ENCODE measurements around the gene ST6GALNAC3.

ST6GALNAC3 gene

GRCh38 chr1:76591461-76591860 is 516.9 kb downstream of the ST6GALNAC3 start:
- in situ Hi-C loops (cut with MboI; ENCODE audit: low sequenced_read_pairs, unreplicated experiment): no loop called here
- TF ChIP-seq CTCF (IDR thresholded peaks at IDR 0.05; ENCODE audit: borderline replicate concordance, control extremely low read depth, extremely low read depth, insufficient read depth, missing control alignments): no peak
- DNase-seq (ENCODE audit: low spot score): no peak

DNA sequence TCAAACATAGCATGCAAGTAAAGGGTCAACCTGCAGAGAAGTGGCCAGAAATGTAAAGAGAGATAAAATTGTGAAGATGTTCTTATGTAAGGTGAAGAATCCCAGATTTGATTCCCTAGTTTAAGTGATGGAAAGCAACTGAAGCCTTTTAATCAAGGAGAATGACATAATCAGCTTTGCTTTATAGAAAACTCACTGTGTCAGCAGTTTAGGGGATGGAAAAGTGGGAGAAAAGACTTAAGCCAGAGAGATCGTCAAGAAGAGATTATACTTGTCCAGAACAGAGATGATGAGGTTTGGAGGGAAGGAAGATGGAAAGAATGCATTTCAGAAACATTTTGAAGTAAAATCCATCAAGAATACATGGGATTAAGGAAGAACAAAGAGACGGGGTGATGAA is 517.4 kb downstream of the ST6GALNAC3 start:
- DNase-seq (ENCODE audit: low spot score): no peak
- in situ Hi-C loops (cut with MboI; ENCODE audit: low sequenced_read_pairs, unreplicated experiment): no loop called here
- TF ChIP-seq CTCF (IDR thresholded peaks at IDR 0.05; ENCODE audit: borderline replicate concordance, control extremely low read depth, extremely low read depth, insufficient read depth, missing control alignments): no peak

GRCh38 chr1:76593141-76593540 is 518.6 kb downstream of the ST6GALNAC3 start:
- TF ChIP-seq CTCF (IDR thresholded peaks at IDR 0.05; ENCODE audit: borderline replicate concordance, control extremely low read depth, extremely low read depth, insufficient read depth, missing control alignments): no peak
- no peak for DNase-seq (ENCODE audit: low spot score)
- in situ Hi-C loops (cut with MboI; ENCODE audit: low sequenced_read_pairs, unreplicated experiment): no loop called here

DNA sequence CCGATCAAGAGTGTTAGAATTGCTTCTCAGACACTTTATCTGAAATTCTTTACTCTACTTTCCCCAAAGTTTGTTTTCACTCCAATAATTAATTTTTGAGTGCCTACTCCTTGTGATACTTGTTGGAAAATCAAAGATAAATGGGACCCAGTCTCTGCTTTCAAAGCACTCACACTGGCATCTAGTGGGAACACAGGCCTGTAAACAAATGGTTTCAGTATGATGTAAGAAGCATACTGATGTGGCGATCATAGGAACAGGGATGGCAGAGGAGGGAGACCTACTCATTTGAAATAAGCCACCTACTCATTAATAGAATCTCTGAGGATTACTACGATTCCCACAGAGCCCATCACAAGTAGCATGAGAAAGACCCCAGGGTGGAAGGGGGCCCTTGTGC is 519.1 kb downstream of the ST6GALNAC3 start:
- in situ Hi-C loops (cut with MboI; ENCODE audit: low sequenced_read_pairs, unreplicated experiment): no loop called here
- no peak for DNase-seq (ENCODE audit: low spot score)
- no peak for TF ChIP-seq CTCF (IDR thresholded peaks at IDR 0.05; ENCODE audit: borderline replicate concordance, control extremely low read depth, extremely low read depth, insufficient read depth, missing control alignments)

DNA sequence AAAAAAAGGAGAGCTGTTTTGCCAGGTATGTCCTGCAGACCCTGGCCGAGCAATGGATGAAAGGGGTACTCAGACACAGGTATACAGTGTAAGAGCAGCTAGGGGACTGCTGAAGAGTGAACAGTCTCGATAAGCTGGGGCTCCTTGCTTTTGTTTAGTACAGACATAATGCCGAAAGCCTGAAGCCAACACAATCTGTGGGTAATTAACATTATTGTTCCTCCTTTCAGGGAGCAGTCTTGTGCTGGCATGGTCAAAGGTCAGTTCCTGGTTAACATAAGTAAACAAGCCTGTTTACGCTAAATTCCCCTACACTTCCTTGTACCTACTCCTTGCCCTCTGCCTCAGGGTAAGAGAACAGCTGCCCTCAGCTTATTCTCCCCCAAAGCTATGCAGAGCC is 520.5 kb downstream of the ST6GALNAC3 start:
- DNase-seq (ENCODE audit: low spot score): no peak
- in situ Hi-C loops (cut with MboI; ENCODE audit: low sequenced_read_pairs, unreplicated experiment): no loop called here
- TF ChIP-seq CTCF (IDR thresholded peaks at IDR 0.05; ENCODE audit: borderline replicate concordance, control extremely low read depth, extremely low read depth, insufficient read depth, missing control alignments): no peak

GRCh38 chr1:76601465-76601864 is 526.9 kb downstream of the ST6GALNAC3 start:
- no peak for DNase-seq (ENCODE audit: low spot score)
- TF ChIP-seq CTCF (IDR thresholded peaks at IDR 0.05; ENCODE audit: borderline replicate concordance, control extremely low read depth, extremely low read depth, insufficient read depth, missing control alignments): no peak
- in situ Hi-C loops (cut with MboI; ENCODE audit: low sequenced_read_pairs, unreplicated experiment): no loop called here

GRCh38 chr1:76607717-76608116 is 533.2 kb downstream of the ST6GALNAC3 start:
- DNase-seq (ENCODE audit: low spot score): no peak
- no peak for TF ChIP-seq CTCF (IDR thresholded peaks at IDR 0.05; ENCODE audit: borderline replicate concordance, control extremely low read depth, extremely low read depth, insufficient read depth, missing control alignments)
- in situ Hi-C loops (cut with MboI; ENCODE audit: low sequenced_read_pairs, unreplicated experiment): no loop called here
